Stimulated activated CD4-positive, alpha-beta T cell treated with anti-CD3 and anti-CD28 coated beads, Interleukin-15, amount 100 ng/mL, for 1 hour (primary cell): ENCODE measurements around the gene RXFP1.

Experiments
- DNase-seq, 2 donors: peaks; one replicate each; pipeline ENCODE4 v3.0.0-alpha.2; 2020; ENCODE audit warnings: low read depth in 1 of 2, low spot score in 1 of 2

The RXFP1 gene

GRCh38 chr4:158521484-158522088 is at the start of gene RXFP1:
Gene RXFP1, plus strand, starts transcription at chr4:158521882. Its CDS starts 95 bp downstream, at chr4:158521977.
- DNase-seq: no peak

- no peak for DNase-seq
Measured at GRCh38 chr4:158481811-158482210, 39.9 kb upstream of the RXFP1 start.

- DNase-seq: no peak
Measured at GRCh38 chr4:158484173-158484885, 37.4 kb upstream of the RXFP1 start.

GRCh38 chr4:158490629-158491028 is 31.1 kb upstream of the RXFP1 start:
- no peak for DNase-seq

- DNase-seq: no peak
Measured at GRCh38 chr4:158492391-158492790, 29.3 kb upstream of the RXFP1 start.

GRCh38 chr4:158496030-158496741 is 25.5 kb upstream of the RXFP1 start:
- peak in 1 of 2 donors; percentile 1 for DNase-seq

- DNase-seq: no peak
Measured at GRCh38 chr4:158500054-158500453, 21.6 kb upstream of the RXFP1 start.

GRCh38 chr4:158513256-158513655 is 8.4 kb upstream of the RXFP1 start:
- no peak for DNase-seq

- no peak for DNase-seq
Measured at GRCh38 chr4:158519226-158519625, 2.5 kb upstream of the RXFP1 start.

- DNase-seq: no peak
Measured at GRCh38 chr4:158523990-158524535, 2.4 kb downstream of the RXFP1 start.

- no peak for DNase-seq
Measured at GRCh38 chr4:158527516-158527915, 5.8 kb downstream of the RXFP1 start.

GRCh38 chr4:158529505-158529904 is 7.8 kb downstream of the RXFP1 start:
- DNase-seq: no peak

- no peak for DNase-seq
Measured at GRCh38 chr4:158530381-158530780, 8.7 kb downstream of the RXFP1 start.

GRCh38 chr4:158530898-158531297 is 9.2 kb downstream of the RXFP1 start:
- DNase-seq: no peak

- DNase-seq: no peak
Measured at GRCh38 chr4:158532556-158533231, 11.0 kb downstream of the RXFP1 start.

GRCh38 chr4:158534727-158535126 is 13.0 kb downstream of the RXFP1 start:
- DNase-seq: no peak

- no peak for DNase-seq
Measured at GRCh38 chr4:158535130-158535614, 13.5 kb downstream of the RXFP1 start.

GRCh38 chr4:158536833-158537232 is 15.2 kb downstream of the RXFP1 start:
- DNase-seq: no peak

- no peak for DNase-seq
Measured at GRCh38 chr4:158538176-158538575, 16.5 kb downstream of the RXFP1 start.

- no peak for DNase-seq
Measured at GRCh38 chr4:158538911-158539310, 17.2 kb downstream of the RXFP1 start.
